ENCODE measurements around the gene SYT17. TPM values are rescaled to one million over a fixed set of nuclear protein-coding genes. Genes with fewer than 3 reads are reported as not detected.

The SYT17 gene
- polyA plus RNA-seq, 1 donor from 2014 or later: 3.2 TPM

GRCh38 chr16:19291475-19291874, 123.4 kb downstream of the SYT17 start:
- no peak overlapping the region for H3K4me3 Mint-ChIP-seq
- no peak overlapping the region for H3K27ac Mint-ChIP-seq
- H3K9me3 Mint-ChIP-seq: no peaks in the 10 kb centered on the region
- H3K27me3 Mint-ChIP-seq: peaks cover 2% of the 10 kb centered on the region
- peaks cover 8 to 14% (median 12%) of the 10 kb centered on the region in 3 donors for H3K4me1 Mint-ChIP-seq
- peaks cover 1% of the 10 kb centered on the region for H3K36me3 Mint-ChIP-seq

- Mint-ChIP-seq H3K9me3 (no peaks in the 10 kb centered on the region), H3K4me1 (peaks cover 8 to 14% (median 12%) of the 10 kb centered on the region in 3 donors), H3K27ac (no peak overlapping the region), H3K4me3 (no peak overlapping the region), H3K36me3 (peaks cover 1% of the 10 kb centered on the region), H3K27me3 (peaks cover 2% of the 10 kb centered on the region)
Observed at GRCh38 chr16:19292186-19292585, 124.1 kb downstream of the SYT17 start.

GRCh38 chr16:19294156-19294649, 126.2 kb downstream of the SYT17 start:
- H3K27me3 Mint-ChIP-seq: peaks cover 2% of the 10 kb centered on the region
- no peaks in the 10 kb centered on the region for H3K9me3 Mint-ChIP-seq
- H3K4me1 Mint-ChIP-seq: peaks cover 8 to 14% (median 12%) of the 10 kb centered on the region in 3 donors
- H3K4me3 Mint-ChIP-seq: peak overlapping the region in 2 of 4 donors; percentile 6 to 39
- peaks cover 1% of the 10 kb centered on the region for H3K36me3 Mint-ChIP-seq
- H3K27ac Mint-ChIP-seq: no peak overlapping the region

GRCh38 chr16:19295393-19295792, 127.4 kb downstream of the SYT17 start:
- peaks cover 8 to 14% (median 12%) of the 10 kb centered on the region in 3 donors for H3K4me1 Mint-ChIP-seq
- peaks cover 1% of the 10 kb centered on the region for H3K36me3 Mint-ChIP-seq
- H3K27me3 Mint-ChIP-seq: peaks cover 2% of the 10 kb centered on the region
- H3K4me3 Mint-ChIP-seq: no peak overlapping the region
- no peaks in the 10 kb centered on the region for H3K9me3 Mint-ChIP-seq
- H3K27ac Mint-ChIP-seq: no peak overlapping the region

- H3K9me3 Mint-ChIP-seq: no peaks in the 10 kb centered on the region
- H3K36me3 Mint-ChIP-seq: peaks cover 1% of the 10 kb centered on the region
- H3K4me3 Mint-ChIP-seq: no peak overlapping the region
- no peak overlapping the region for H3K27ac Mint-ChIP-seq
- peaks cover 3% of the 10 kb centered on the region for H3K27me3 Mint-ChIP-seq
- peaks cover 8 to 14% (median 12%) of the 10 kb centered on the region in 3 donors for H3K4me1 Mint-ChIP-seq
Observed at GRCh38 chr16:19297454-19297853, 129.4 kb downstream of the SYT17 start.

DNA sequence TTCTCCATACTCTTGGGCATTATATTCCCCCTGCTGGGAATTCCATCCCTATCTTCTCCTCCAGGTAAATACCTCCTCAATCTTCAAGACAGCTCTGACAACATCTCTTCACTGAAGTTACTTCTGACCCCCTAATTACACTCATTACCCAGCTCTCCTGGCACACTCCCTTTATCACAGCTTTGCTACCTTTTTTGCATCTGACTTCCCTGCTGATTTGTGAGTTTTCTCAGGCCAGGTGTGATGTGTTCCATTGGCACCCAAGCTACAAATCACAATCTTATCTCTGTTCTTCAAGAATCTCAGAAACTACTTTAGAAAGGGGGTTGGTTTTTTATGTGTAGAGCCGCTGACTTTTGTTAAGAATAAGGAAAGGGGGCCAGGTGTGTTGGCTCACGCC, 131.5 kb downstream of the SYT17 start:
- Mint-ChIP-seq H3K27ac (peak overlapping the region in 2 of 3 donors; percentile 54 to 81), H3K27me3 (peaks cover 3% of the 10 kb centered on the region), H3K4me3 (peak overlapping the region in 1 of 4 donors; percentile 65), H3K36me3 (peaks cover 1% of the 10 kb centered on the region), H3K9me3 (peaks cover 0 to 2% (median 1%) of the 10 kb centered on the region in 3 donors), H3K4me1 (peaks cover 3 to 4% (median 4%) of the 10 kb centered on the region in 3 donors)

- Mint-ChIP-seq H3K36me3 (peaks cover 1% of the 10 kb centered on the region), H3K9me3 (peaks cover 0 to 2% (median 1%) of the 10 kb centered on the region in 3 donors), H3K4me3 (no peak overlapping the region), H3K4me1 (peaks cover 0 to 2% (median 0%) of the 10 kb centered on the region in 3 donors), H3K27ac (no peak overlapping the region), H3K27me3 (peaks cover 1% of the 10 kb centered on the region)
Observed at GRCh38 chr16:19301931-19302330, 133.9 kb downstream of the SYT17 start.

DNA sequence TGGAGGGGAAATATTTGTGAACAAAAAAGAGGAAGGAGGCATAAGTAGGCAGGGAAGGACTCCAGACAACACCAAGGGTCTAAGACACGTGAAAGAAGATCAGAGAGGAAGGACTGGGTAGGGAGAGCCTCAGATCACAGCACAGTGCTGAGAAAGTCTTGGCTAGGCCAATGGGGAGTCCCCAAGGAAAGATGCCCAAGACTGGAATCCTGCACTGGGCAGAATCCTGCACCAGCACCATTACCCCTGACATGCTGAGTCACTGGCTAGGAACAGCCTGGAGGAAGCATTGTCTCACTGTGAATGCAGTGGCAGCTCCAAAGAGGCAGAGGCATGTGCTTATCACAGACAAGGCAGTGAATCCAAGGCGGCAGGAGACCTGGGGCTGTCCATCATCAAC, 136.7 kb downstream of the SYT17 start:
- Mint-ChIP-seq H3K4me3 (no peak overlapping the region), H3K36me3 (peaks cover 1% of the 10 kb centered on the region), H3K4me1 (peaks cover 0 to 2% (median 0%) of the 10 kb centered on the region in 3 donors), H3K9me3 (peaks cover 0 to 2% (median 1%) of the 10 kb centered on the region in 3 donors), H3K27me3 (peaks cover 4% of the 10 kb centered on the region), H3K27ac (no peak overlapping the region)

DNA sequence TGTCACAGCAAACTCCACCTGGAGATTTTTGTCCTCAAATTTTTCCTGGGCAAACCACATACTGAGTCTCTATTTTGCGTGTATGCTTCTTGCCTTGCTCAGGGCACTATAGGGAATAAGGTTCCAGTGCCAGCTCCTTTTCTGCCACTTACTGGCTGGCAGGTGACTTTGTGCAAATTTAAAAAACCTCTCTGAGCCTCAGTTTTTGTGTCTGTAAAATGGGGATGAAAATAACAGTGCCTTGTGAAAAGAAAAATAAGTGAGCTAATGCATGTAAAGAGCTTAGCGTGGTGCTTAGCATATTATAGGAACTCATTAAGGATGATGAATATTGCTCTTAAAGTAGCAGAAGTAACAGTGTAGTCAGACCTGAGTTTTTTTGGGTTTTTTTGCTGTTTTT, 137.4 kb downstream of the SYT17 start:
- H3K27me3 Mint-ChIP-seq: peaks cover 4% of the 10 kb centered on the region
- H3K27ac Mint-ChIP-seq: no peak overlapping the region
- peaks cover 0 to 2% (median 0%) of the 10 kb centered on the region in 3 donors for H3K4me1 Mint-ChIP-seq
- peaks cover 1% of the 10 kb centered on the region for H3K36me3 Mint-ChIP-seq
- no peak overlapping the region for H3K4me3 Mint-ChIP-seq
- H3K9me3 Mint-ChIP-seq: peaks cover 0 to 2% (median 1%) of the 10 kb centered on the region in 3 donors

GRCh38 chr16:19307587-19308241, 139.7 kb downstream of the SYT17 start:
- no peak overlapping the region for H3K27ac Mint-ChIP-seq
- peaks cover 2% of the 10 kb centered on the region for H3K27me3 Mint-ChIP-seq
- H3K4me1 Mint-ChIP-seq: peaks cover 0 to 2% (median 0%) of the 10 kb centered on the region in 3 donors
- peaks cover 0 to 1% (median 0%) of the 10 kb centered on the region in 3 donors for H3K9me3 Mint-ChIP-seq
- H3K36me3 Mint-ChIP-seq: peaks cover 1% of the 10 kb centered on the region
- H3K4me3 Mint-ChIP-seq: no peak overlapping the region

- no peak overlapping the region for H3K27ac Mint-ChIP-seq
- H3K4me3 Mint-ChIP-seq: no peak overlapping the region
- peaks cover 0 to 2% (median 0%) of the 10 kb centered on the region in 3 donors for H3K4me1 Mint-ChIP-seq
Observed at GRCh38 chr16:19308392-19308791, 140.4 kb downstream of the SYT17 start.

DNA sequence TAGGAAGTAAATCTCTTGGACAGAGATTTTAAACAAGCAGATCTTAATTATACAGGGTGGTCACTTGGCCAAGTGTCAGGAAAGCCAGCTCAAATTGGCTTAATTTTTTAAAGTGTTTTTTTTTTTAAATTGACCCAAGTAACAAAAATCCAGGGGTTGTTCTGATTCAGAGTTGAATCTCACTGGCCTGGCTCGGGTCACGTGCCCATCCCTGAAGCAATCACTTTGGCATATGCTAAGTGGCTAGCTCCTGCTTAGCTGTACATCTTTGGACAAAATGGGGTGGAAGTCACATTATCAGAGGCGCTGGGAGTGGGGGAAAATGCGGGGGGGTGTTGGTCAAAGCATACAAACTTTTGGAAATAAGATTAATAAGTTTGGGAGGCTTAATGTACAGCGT, 141.1 kb downstream of the SYT17 start:
- Mint-ChIP-seq H3K27ac (no peak overlapping the region), H3K4me1 (peaks cover 0 to 2% (median 0%) of the 10 kb centered on the region in 3 donors), H3K9me3 (no peaks in the 10 kb centered on the region), H3K27me3 (peaks cover 2% of the 10 kb centered on the region), H3K36me3 (no peaks in the 10 kb centered on the region), H3K4me3 (no peak overlapping the region)

More at GRCh38 chr16:19308392-19308791, 140.4 kb downstream of the SYT17 start:
- Mint-ChIP-seq H3K36me3 (no peaks in the 10 kb centered on the region), H3K27me3 (peaks cover 2% of the 10 kb centered on the region), H3K9me3 (no peaks in the 10 kb centered on the region)

DNA sequence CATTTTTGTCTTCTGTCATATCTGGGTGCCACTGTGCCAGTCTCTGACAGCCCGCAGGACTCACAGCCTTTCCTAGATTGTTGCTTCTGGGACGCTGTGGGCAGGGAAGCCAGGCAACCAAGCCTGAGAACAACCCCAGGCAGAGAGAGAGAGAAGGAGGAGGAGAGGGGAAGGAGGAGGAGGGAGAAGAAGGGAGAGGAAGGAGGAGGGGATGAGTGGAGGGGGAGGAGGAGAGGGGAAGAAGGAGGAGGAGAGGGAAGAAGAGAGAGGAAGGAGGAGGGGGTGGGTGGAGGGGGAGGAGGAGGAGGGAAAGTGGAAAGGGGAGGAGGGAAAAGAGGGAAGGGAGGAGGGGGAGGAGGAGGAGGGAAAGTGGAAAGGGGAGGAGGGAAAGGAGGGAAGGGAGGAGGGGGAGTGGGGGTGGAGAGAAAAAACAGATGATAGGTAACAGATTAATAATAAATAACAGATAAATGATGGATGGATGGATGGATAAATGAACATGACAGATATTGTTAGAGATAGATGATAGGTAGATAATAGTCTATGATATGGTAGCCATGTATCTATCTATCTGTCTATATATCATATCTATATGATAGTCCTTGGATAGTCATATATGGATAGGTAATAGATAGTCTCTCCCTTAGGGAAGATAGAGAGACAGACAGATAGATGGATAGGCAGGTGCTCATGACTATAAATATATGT, 146.8 kb downstream of the SYT17 start:
- H3K4me3 Mint-ChIP-seq: no peak overlapping the region
- no peaks in the 10 kb centered on the region for H3K36me3 Mint-ChIP-seq
- H3K27ac Mint-ChIP-seq: no peak overlapping the region
- H3K4me1 Mint-ChIP-seq: peaks cover 0 to 1% (median 0%) of the 10 kb centered on the region in 3 donors
- H3K9me3 Mint-ChIP-seq: no peaks in the 10 kb centered on the region
- H3K27me3 Mint-ChIP-seq: no peaks in the 10 kb centered on the region

DNA sequence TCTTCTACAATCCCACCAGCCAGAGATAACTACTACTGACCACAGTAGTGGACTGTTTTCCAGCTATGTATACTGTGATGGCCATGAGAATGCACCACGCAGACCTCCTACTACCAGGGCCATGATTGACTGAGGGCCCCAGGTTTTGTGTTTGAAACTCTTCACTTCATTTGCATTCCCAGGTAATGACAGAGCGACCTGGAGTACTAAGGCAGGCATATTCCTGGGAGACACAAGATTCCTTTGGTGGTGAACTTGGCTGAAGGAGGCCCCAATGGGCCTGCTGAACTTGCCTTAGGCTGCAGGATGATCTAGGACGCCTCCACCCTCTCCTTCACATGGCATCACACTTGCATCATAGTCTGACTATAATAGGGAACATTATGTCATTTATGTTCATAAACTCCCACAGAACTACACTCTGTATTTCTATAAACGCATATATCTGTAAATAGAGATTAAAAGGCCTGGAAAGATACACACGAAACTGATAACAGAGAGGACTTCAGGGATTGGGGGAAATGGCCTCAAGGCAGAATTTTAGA, 147.9 kb downstream of the SYT17 start:
- Mint-ChIP-seq H3K36me3 (no peaks in the 10 kb centered on the region), H3K9me3 (no peaks in the 10 kb centered on the region), H3K4me3 (no peak overlapping the region)

GRCh38 chr16:19316846-19317245, 148.8 kb downstream of the SYT17 start:
- H3K36me3 Mint-ChIP-seq: no peaks in the 10 kb centered on the region
- H3K27me3 Mint-ChIP-seq: no peaks in the 10 kb centered on the region
- H3K4me1 Mint-ChIP-seq: peaks cover 0 to 1% (median 0%) of the 10 kb centered on the region in 3 donors
- no peak overlapping the region for H3K4me3 Mint-ChIP-seq
- H3K27ac Mint-ChIP-seq: no peak overlapping the region
- H3K9me3 Mint-ChIP-seq: no peaks in the 10 kb centered on the region

More for the DNA sequence above, 147.9 kb downstream of the SYT17 start:
- no peak overlapping the region for H3K27ac Mint-ChIP-seq
- H3K27me3 Mint-ChIP-seq: no peaks in the 10 kb centered on the region
- peaks cover 0 to 1% (median 0%) of the 10 kb centered on the region in 3 donors for H3K4me1 Mint-ChIP-seq

All from IgD-negative memory B cell (primary cell).